HepG2 (cell line): ENCODE measurements around the gene SARS2. TPM values are rescaled to one million over a fixed set of nuclear protein-coding genes. Genes with fewer than 3 reads are reported as not detected.
"Not testable (repeated sequence)": the region's sequence is repeated elsewhere in the genome, so short reads cannot be mapped to it uniquely, and the experiment has no call there.

Experiments used
- ATAC-seq: fragments of 200-7000 bp; cut with Tn5 transposase; 3 replicates; pipeline ENCODE4 v1.9.1; 2020; ENCODE audit warnings: mild to moderate bottlenecking, moderate library complexity
- BruUV-seq: library from RNA; stranded (reverse); fragments of 400-500 nt; replicated peaks from 2 replicates; lab custom pipeline; 2021; lab: Mats Ljungman, UMichigan
- CTCF ChIA-PET: fragments of 300-600 bp; formaldehyde crosslinking; extraction: SDS; loops from one replicate; lab custom pipeline; 2021; ENCODE audit warnings: low total read pairs, inconsistent platforms, low intra/inter-chr PET ratio; lab: Yijun Ruan, JAX
- POLR2A ChIA-PET: fragments of 350-600 bp; sonication (Branson Sonifier 250); formaldehyde crosslinking; loops from one replicate; lab custom pipeline; 2020; ENCODE audit warnings: antibody characterized with exemption, inconsistent platforms; lab: Yijun Ruan, JAX
- DNase-seq: peaks from one replicate; pipeline ENCODE4 v3.0.0-alpha.2; 2015; ENCODE audit warnings: low spot score
- FAIRE-seq: peaks from 3 replicates; lab custom pipeline; 2011; peaks lifted over from hg19 to GRCh38; lab: Jason Lieb, UNC
- H2AFZ ChIP-seq: one replicate; pipeline ENCODE4 v1.6.1; 2011; ENCODE audit warnings: low read length, inconsistent platforms
- H3K27ac ChIP-seq: fragments of 300-600 bp; 3 replicates; pipeline ENCODE4 v1.8.0; 2011; ENCODE audit warnings: mixed run types, mild to moderate bottlenecking, mixed read lengths, low read length, inconsistent platforms; ENCODE audit not compliant: insufficient read depth; ENCODE audit errors: extremely low read length
- H3K27me3 ChIP-seq, 2 experiments: fragments of 200-600 bp in 1 of 2; 2 replicates in 1 of 2; 3 replicates in 1 of 2; pipeline versions ENCODE4 v1.6.0 to v1.8.0; 2011; ENCODE audit warnings: low read length in 2 of 2, mild to moderate bottlenecking in 2 of 2, moderate library complexity in 2 of 2, inconsistent platforms in 1 of 2; ENCODE audit not compliant: insufficient read depth in 2 of 2, control insufficient read depth in 1 of 2
- H3K36me3 ChIP-seq, 2 experiments: fragments of 200-600 bp in 1 of 2; replicated peaks in 1 of 2; 2 replicates in 1 of 2; 3 replicates in 1 of 2; pipeline versions ENCODE4 v1.5.1 to v1.8.0; 2011; ENCODE audit warnings: low read length in 2 of 2, inconsistent platforms in 1 of 2; ENCODE audit not compliant: insufficient read depth in 2 of 2, control insufficient read depth in 1 of 2
- H3K4me1 ChIP-seq: 2 replicates; pipeline ENCODE4 v1.5.1; 2012; ENCODE audit warnings: low read length, inconsistent platforms; ENCODE audit not compliant: insufficient read depth
- H3K4me2 ChIP-seq: 2 replicates; pipeline ENCODE4 v1.6.0; 2011; ENCODE audit warnings: low read depth, low read length, inconsistent platforms
- H3K4me3 ChIP-seq, 3 experiments: fragments of 200-600 bp in 1 of 3; sonication (generic), shearing (Covaris generic) in 1 of 3; replicated peaks in 1 of 3; 2 replicates each; pipeline ENCODE4 v1.5.1; 2011 to 2016; ENCODE audit warnings: low read length in 3 of 3, inconsistent platforms in 2 of 3, low read depth in 2 of 3, mild to moderate bottlenecking in 2 of 3, control low read depth in 1 of 3, mixed read lengths in 1 of 3; ENCODE audit not compliant: insufficient read depth in 1 of 3
- H3K79me2 ChIP-seq: one replicate; pipeline ENCODE4 v1.6.1; 2011; ENCODE audit warnings: low read length, inconsistent platforms; ENCODE audit not compliant: insufficient read depth
- H3K9ac ChIP-seq: 2 replicates; pipeline ENCODE4 v1.6.0; 2011; ENCODE audit warnings: mild to moderate bottlenecking, low read depth, low read length, inconsistent platforms; ENCODE audit not compliant: insufficient read depth
- H3K9me3 ChIP-seq: 2 replicates; pipeline ENCODE4 v1.5.1; 2012; ENCODE audit warnings: mild to moderate bottlenecking, low read length
- H4K20me1 ChIP-seq: 2 replicates; pipeline ENCODE4 v1.6.0; 2011; ENCODE audit warnings: inconsistent platforms, mild to moderate bottlenecking, low read length, moderate library complexity; ENCODE audit not compliant: insufficient read depth
- NFKBIZ ChIP-seq: IDR thresholded peaks from 2 replicates; pipeline ENCODE4 v1.6.1; 2018; ENCODE audit warnings: missing genetic modification reagents, missing compliant biosample characterization
- POLR2G ChIP-seq: fragments of 200-400 bp; formaldehyde crosslinking; IDR thresholded peaks from 2 replicates; pipeline ENCODE4 v1.6.1; 2018; ENCODE audit warnings: mild to moderate bottlenecking, low read depth, low read length, moderate library complexity
- ZHX2 ChIP-seq, 2 experiments: sonication (generic) in 1 of 2; formaldehyde crosslinking in 1 of 2; IDR thresholded peaks; 2 replicates each; pipeline versions ENCODE4 v1.6.1 to v1.9.0; 2014 to 2022; ENCODE audit warnings: antibody characterized with exemption in 1 of 2, borderline replicate concordance in 1 of 2, inconsistent platforms in 1 of 2, low read depth in 1 of 2, missing genetic modification reagents in 1 of 2
- ZNF7 ChIP-seq: IDR thresholded peaks from 2 replicates; pipeline ENCODE4 v1.6.1; 2016; ENCODE audit warnings: missing biosample characterization, missing genetic modification reagents
- WGBS: methylation state at CpG from one replicate; pipeline ENCODE4 v1.1.6; 2017; ENCODE audit warnings: low lambda C conversion rate; 5-methylcytosine and 5-hydroxymethylcytosine counted together
- in situ Hi-C: cut with HindIII; loops from 2 replicates; pipeline ENCODE4 v1.10.0; 2017; ENCODE audit warnings: low pct_unique_long_range_greater_than_20kb; ENCODE audit not compliant: extremely low pct_ligation_motif_present
- intact Hi-C: fragments of 100-400 bp; cut with micrococcal nuclease; formaldehyde crosslinking; loops from one replicate; pipeline ENCODE4 v1.10.0; 2022; ENCODE audit not compliant: unreplicated experiment
- polyA plus RNA-seq, 8 experiments: library from polyadenylated mRNA; depleted of rRNA in 3 of 8; stranded (reverse) in 7 of 8; unstranded in 1 of 8; fragments of >200 nt; fragmentation: Illumina TruSeq in 4 of 8; extraction: Trizol in 4 of 8; gene quantifications; 2 replicates each; pipeline versions ENCODE4 v1.2.1 to v1.2.3, GENCODE V29; 2011 to 2016; ENCODE audit warnings: low read depth in 4 of 8, missing spikeins in 1 of 8, mixed read lengths in 1 of 8; ENCODE audit not compliant: insufficient read depth in 1 of 8
- total RNA-seq, 5 experiments: library from RNA; depleted of rRNA; stranded (reverse); fragments of >200 nt; fragmentation: Illumina TruSeq; extraction: Trizol; gene quantifications; 2 replicates each; pipeline ENCODE4 v1.2.3, GENCODE V29; 2016; ENCODE audit warnings: low read depth in 1 of 5

Gene SARS2
- total and polyA plus RNA-seq, 2 of the 13 experiments (the other 11 are each of a cell fraction or from before 2014, with no cell fraction given): 40.0 to 48.6 TPM

GRCh38 chr19:38941979-38942378, 11.4 kb upstream of the SARS2 start:
- CTCF ChIA-PET: no interaction called here

GRCh38 chr19:38941466-38941865, 10.9 kb upstream of the SARS2 start:
- H3K4me1 ChIP-seq, FAIRE-seq, H4K20me1 ChIP-seq, CTCF ChIA-PET, H3K9me3 ChIP-seq, H2AFZ ChIP-seq, ATAC-seq, H3K4me3 ChIP-seq, H3K79me2 ChIP-seq, intact Hi-C loops, H3K9ac ChIP-seq, in situ Hi-C loops, H3K27me3 ChIP-seq, DNase-seq, H3K27ac ChIP-seq, H3K4me2 ChIP-seq: not testable (repeated sequence)
- 94% methylated on average over 5 of the region's 5 CpGs for WGBS
- BruUV-seq: TSS peak; percentile 33
- POLR2A ChIA-PET: interaction anchor here (0.7 kb wide), 1 partner anchor 36 kb away, joined by 4 read pairs; no protein-coding TSS in a partner anchor
- H3K36me3 ChIP-seq: peaks cover 8 to 15% of the 10 kb centered on the region in 2 experiments; a peak in 4 of 5 replicates

More at GRCh38 chr19:38941979-38942378, 11.4 kb upstream of the SARS2 start:
- intact Hi-C loops: no loop called here
- Histone ChIP-seq H3K9ac (no peak overlapping the region), H3K27me3 (no peaks in the 10 kb centered on the region), H2AFZ (no peak overlapping the region), H3K9me3 (no peaks in the 10 kb centered on the region), H3K36me3 (peaks cover 13 to 20% of the 10 kb centered on the region in 2 experiments), H3K27ac (no peak overlapping the region), H3K4me2 (no peak overlapping the region), H3K79me2 (no peaks in the 10 kb centered on the region), H3K4me3 (no peak overlapping the region), H4K20me1 (no peaks in the 10 kb centered on the region), H3K4me1 (no peaks in the 10 kb centered on the region)
- DNase-seq (no peak), FAIRE-seq (no peak), ATAC-seq (peak; percentile 14; the same call in 1 of the 3 replicates)
- in situ Hi-C loops: no loop called here
- WGBS: 88% methylated on average over 2 of the region's 2 CpGs
- no TSS peak for BruUV-seq
- TF ChIP-seq NFKBIZ (CRISPR knock-in tag) (no peak), ZHX2 (IDR thresholded peaks at IDR 0.05; ENCODE audit: low read depth) (no peak), ZHX2 (CRISPR knock-in tag; IDR thresholded peaks at IDR 0.05; ENCODE audit: borderline replicate concordance) (no peak), ZNF7 (CRISPR knock-in tag) (no peak), POLR2G (peak; percentile 38; the same call in 1 of the 2 replicates)
- POLR2A ChIA-PET: interaction anchor here (0.7 kb wide), 1 partner anchor 36 kb away, joined by 4 read pairs; no protein-coding TSS in a partner anchor
